IMR-90 (cell line): ENCODE results near the gene NET1. TPM values are rescaled to one million over a fixed set of nuclear protein-coding genes. Genes with fewer than 3 reads are reported as not detected.

ENCODE experiments used
- ATAC-seq: fragments of 200-7000 bp; cut with Tn5 transposase; 2 replicates; pipeline ENCODE4 v1.9.1; 2020; ENCODE audit warnings: low read depth, mild to moderate bottlenecking, moderate library complexity
- BruUV-seq: library from RNA; stranded (reverse); fragments of 400-500 nt; replicated peaks from 2 replicates; lab custom pipeline; 2021; lab: Mats Ljungman, UMichigan
- CTCF ChIA-PET: fragments of 300-600 bp; formaldehyde crosslinking; extraction: SDS; loops from one replicate; lab custom pipeline; 2021; ENCODE audit warnings: antibody characterized with exemption; lab: Yijun Ruan, JAX
- POLR2A ChIA-PET: fragments of 300-600 bp; sonication (Branson Sonifier 250); formaldehyde crosslinking; loops from one replicate; lab custom pipeline; 2022; ENCODE audit warnings: antibody characterized with exemption; ENCODE audit not compliant: unreplicated experiment; lab: Charles Lee
- DNase-seq: peaks from one replicate; pipeline ENCODE4 v3.0.0; 2013
- H2AFZ ChIP-seq: replicated peaks from 2 replicates; pipeline ENCODE3; 2013; ENCODE audit warnings: low read length, mild to moderate bottlenecking; ENCODE audit not compliant: poor library complexity
- H2AK5ac ChIP-seq: 2 replicates; pipeline ENCODE4 v1.6.1; 2013; ENCODE audit warnings: low read depth, low read length, inconsistent platforms
- H2AK9ac ChIP-seq: replicated peaks from 2 replicates; pipeline ENCODE3; 2013; ENCODE audit warnings: mild to moderate bottlenecking, low read depth, low read length, moderate library complexity; ENCODE audit not compliant: poor library complexity
- H2BK120ac ChIP-seq: 2 replicates; pipeline ENCODE4 v1.6.1; 2013; ENCODE audit warnings: low read depth, low read length, inconsistent platforms
- H2BK15ac ChIP-seq: 3 replicates; pipeline ENCODE4 v1.6.1; 2013; ENCODE audit warnings: low read depth, low read length, inconsistent platforms
- H2BK20ac ChIP-seq: 2 replicates; pipeline ENCODE4 v1.6.1; 2013; ENCODE audit warnings: low read depth, mild to moderate bottlenecking, inconsistent platforms, low read length, moderate library complexity
- H2BK5ac ChIP-seq: 2 replicates; pipeline ENCODE4 v1.6.1; 2013; ENCODE audit warnings: mild to moderate bottlenecking, low read depth, low read length, inconsistent platforms; ENCODE audit not compliant: poor library complexity, severe bottlenecking
- H3K14ac ChIP-seq: replicated peaks from 2 replicates; pipeline ENCODE4 v1.6.1; 2013; ENCODE audit warnings: low read depth, low read length, inconsistent platforms
- H3K18ac ChIP-seq: 2 replicates; pipeline ENCODE4 v1.6.1; 2013; ENCODE audit warnings: low read depth, low read length, control low read depth
- H3K23ac ChIP-seq: 2 replicates; pipeline ENCODE4 v1.6.1; 2013; ENCODE audit warnings: low read depth, low read length, inconsistent platforms
- H3K27ac ChIP-seq: 2 replicates; pipeline ENCODE4 v1.5.1; 2013; ENCODE audit warnings: mild to moderate bottlenecking, control low read depth, low read length; ENCODE audit not compliant: insufficient read depth
- H3K27me3 ChIP-seq: 2 replicates; pipeline ENCODE4 v1.6.1; 2013; ENCODE audit warnings: low read length; ENCODE audit not compliant: control insufficient read depth, insufficient read depth
- H3K36me3 ChIP-seq: 2 replicates; pipeline ENCODE4 v1.6.1; 2013; ENCODE audit warnings: low read length, mixed read lengths; ENCODE audit not compliant: control insufficient read depth, insufficient read depth
- H3K4ac ChIP-seq: 2 replicates; pipeline ENCODE4 v1.6.1; 2013; ENCODE audit warnings: low read depth, low read length, inconsistent platforms
- H3K4me1 ChIP-seq: 2 replicates; pipeline ENCODE4 v1.6.1; 2013; ENCODE audit warnings: low read length, mixed read lengths; ENCODE audit not compliant: control insufficient read depth, insufficient read depth
- H3K4me2 ChIP-seq: 2 replicates; pipeline ENCODE4 v1.6.1; 2013; ENCODE audit warnings: low read depth, mild to moderate bottlenecking, control low read depth, low read length, moderate library complexity
- H3K4me3 ChIP-seq: 2 replicates; pipeline ENCODE4 v1.5.1; 2013; ENCODE audit warnings: low read depth, mild to moderate bottlenecking, control low read depth, low read length, moderate library complexity; ENCODE audit not compliant: insufficient read depth
- H3K56ac ChIP-seq: 2 replicates; pipeline ENCODE4 v1.6.1; 2013; ENCODE audit warnings: low read length, inconsistent platforms; ENCODE audit not compliant: insufficient read depth; ENCODE audit errors: extremely low read depth
- H3K79me1 ChIP-seq, 2 experiments: 2 replicates each; pipeline ENCODE4 v1.6.1; 2013; ENCODE audit warnings: low read length in 2 of 2, inconsistent platforms in 1 of 2, low read depth in 1 of 2
- H3K9ac ChIP-seq: 2 replicates; pipeline ENCODE4 v1.6.1; 2013; ENCODE audit warnings: low read depth, low read length, control low read depth
- H3K9me1 ChIP-seq: 2 replicates; pipeline ENCODE4 v1.6.1; 2013; ENCODE audit warnings: low read length, inconsistent platforms; ENCODE audit not compliant: insufficient read depth
- H3K9me3 ChIP-seq: 2 replicates; pipeline ENCODE4 v1.6.1; 2013; ENCODE audit warnings: low read length; ENCODE audit not compliant: control insufficient read depth, insufficient read depth
- H4K20me1 ChIP-seq: 2 replicates; pipeline ENCODE4 v1.6.1; 2013; ENCODE audit warnings: low read length, inconsistent platforms; ENCODE audit not compliant: insufficient read depth
- H4K5ac ChIP-seq: 2 replicates; pipeline ENCODE4 v1.6.1; 2013; ENCODE audit warnings: mild to moderate bottlenecking, low read depth, low read length, control low read depth
- H4K8ac ChIP-seq, 2 experiments: 2 replicates each; pipeline ENCODE4 v1.6.1; 2013; ENCODE audit warnings: low read depth in 2 of 2, low read length in 2 of 2, control low read depth in 1 of 2, inconsistent platforms in 1 of 2
- H4K91ac ChIP-seq: 2 replicates; pipeline ENCODE4 v1.6.1; 2013; ENCODE audit warnings: low read depth, low read length, inconsistent platforms; ENCODE audit not compliant: insufficient read depth
- BHLHE40 ChIP-seq: fragments of 150-350 bp; IDR thresholded peaks from 2 replicates; pipeline ENCODE4 v1.6.1; 2016; ENCODE audit warnings: mild to moderate bottlenecking, low read depth, low read length
- CHD1 ChIP-seq: IDR thresholded peaks from 2 replicates; pipeline ENCODE4 v1.6.1; 2012; ENCODE audit warnings: low read depth, low read length, improper control_type of control experiment
- MAZ ChIP-seq: IDR thresholded peaks from 2 replicates; pipeline ENCODE4 v1.6.1; 2012; ENCODE audit warnings: low read depth, mild to moderate bottlenecking, low read length, improper control_type of control experiment, moderate library complexity, borderline replicate concordance
- MXI1 ChIP-seq: IDR thresholded peaks from 2 replicates; pipeline ENCODE4 v1.6.1; 2012; ENCODE audit warnings: low read depth, mild to moderate bottlenecking, low read length, moderate library complexity, borderline replicate concordance
- NFE2L2 ChIP-seq: fragments of 150-350 bp; IDR thresholded peaks from 2 replicates; pipeline ENCODE4 v1.6.1; 2016; ENCODE audit warnings: low read depth, mild to moderate bottlenecking, low read length
- POLR2A ChIP-seq: IDR thresholded peaks from 2 replicates; pipeline ENCODE4 v1.6.1; 2012; ENCODE audit warnings: mild to moderate bottlenecking, low read depth, low read length
- RAD21 ChIP-seq: IDR thresholded peaks from 2 replicates; pipeline ENCODE4 v1.6.1; 2012; ENCODE audit warnings: low read length, improper control_type of control experiment
- RCOR1 ChIP-seq: IDR thresholded peaks from 2 replicates; pipeline ENCODE4 v1.6.1; 2012; ENCODE audit warnings: mild to moderate bottlenecking, low read length, improper control_type of control experiment; ENCODE audit not compliant: insufficient replicate concordance
- WGBS, 2 experiments: methylation state at CpG; one replicate each; pipeline versions ENCODE4 v1.1.5 to v1.1.7; 2013; ENCODE audit warnings: missing lambda C conversion rate in 2 of 2; ENCODE audit not compliant: insufficient read length in 1 of 2; ENCODE audit errors: extremely low coverage in 2 of 2; 5-methylcytosine and 5-hydroxymethylcytosine counted together
- dilution Hi-C: fragments of 300-500 bp; cut with HindIII; formaldehyde crosslinking; loops from one replicate; pipeline ENCODE4 v1.14.3; 2018; ENCODE audit warnings: low sequenced_read_pairs; ENCODE audit not compliant: unreplicated experiment
- in situ Hi-C: fragments of 300-500 bp; cut with MboI; formaldehyde crosslinking; loops from 3 replicates; pipeline ENCODE4 v1.14.3; 2019; ENCODE audit warnings: low sequenced_read_pairs, inconsistent platforms, mixed read lengths
- intact Hi-C: fragments of 100-400 bp; cut with micrococcal nuclease; formaldehyde crosslinking; loops from 2 replicates; pipeline ENCODE4 v1.10.0; 2022
- polyA plus RNA-seq, 3 experiments: library from polyadenylated mRNA; depleted of rRNA; stranded (reverse); fragments of >200 nt; gene quantifications; 2 replicates each; pipeline ENCODE4 v1.2.3, GENCODE V29; 2012; ENCODE audit warnings: low replicate concordance in 1 of 3
- total RNA-seq: library from RNA; depleted of rRNA; stranded (reverse); fragments of >200 nt; gene quantifications from 2 replicates; pipeline ENCODE4 v1.2.3, GENCODE V29; 2012
- TF ChIP-seq, protein P1 (sequence below): fragments of 150-350 bp; IDR thresholded peaks from 2 replicates; pipeline ENCODE4 v1.6.1; 2017; ENCODE audit warnings: mild to moderate bottlenecking, antibody characterized with exemption, low read length, low read depth
- TF ChIP-seq, protein P2 (sequence below): fragments of 150-350 bp; IDR thresholded peaks from 2 replicates; pipeline ENCODE4 v1.6.1; 2016; ENCODE audit warnings: low read depth, mild to moderate bottlenecking, low read length, moderate library complexity, borderline replicate concordance

NET1 gene
- total and polyA plus RNA-seq, 2 of the 4 experiments (the other 2 are of a cell fraction): 20.0 to 54.7 TPM

DNA sequence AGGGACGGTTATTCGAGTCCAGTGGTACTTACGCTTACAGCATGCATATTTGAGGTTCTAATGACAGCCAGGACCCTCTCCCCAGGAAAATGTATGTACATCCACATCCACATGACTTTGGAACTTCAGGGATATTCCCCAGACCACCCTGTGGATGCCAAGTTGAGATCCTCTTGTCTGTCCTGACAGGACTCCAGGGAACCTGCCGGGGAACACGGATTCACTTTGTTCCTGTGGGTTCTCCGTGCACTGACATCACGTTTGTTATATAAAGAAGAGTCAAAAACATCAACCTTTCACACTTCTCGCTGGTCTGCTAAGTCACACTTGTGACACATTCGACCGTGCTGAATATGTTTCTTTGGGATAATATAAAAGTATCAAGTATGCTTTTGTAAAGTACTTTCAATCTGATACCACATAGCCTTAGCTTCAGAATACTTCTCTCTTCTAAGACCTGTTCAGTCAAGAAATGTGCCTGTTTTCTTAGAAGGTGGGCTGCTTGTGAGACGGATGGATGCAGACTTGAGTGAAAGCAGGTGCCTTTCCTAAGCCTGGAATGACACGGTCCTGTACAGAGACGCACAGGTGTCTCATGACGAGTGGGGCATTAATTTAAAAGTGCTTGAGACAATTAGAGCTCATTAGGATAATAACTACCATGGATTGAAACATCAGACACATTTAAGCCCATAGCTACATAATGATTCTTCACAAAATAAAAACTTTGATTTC lies 48.3 kb downstream of the NET1 start:
- H2BK20ac ChIP-seq: no peak overlapping the region
- H4K8ac ChIP-seq: no peak overlapping the region
- no peak overlapping the region for H2BK5ac ChIP-seq
- H2BK120ac ChIP-seq: no peak overlapping the region
- H2BK15ac ChIP-seq: no peak overlapping the region
- no peak overlapping the region for H3K23ac ChIP-seq
- TF ChIP-seq POLR2A (no peak), MXI1 (no peak), CHD1 (no peak), RAD21 (no peak), NFE2L2 (no peak), RCOR1 (no peak), MAZ (no peak), BHLHE40 (no peak)
- TF ChIP-seq, protein P1, sequence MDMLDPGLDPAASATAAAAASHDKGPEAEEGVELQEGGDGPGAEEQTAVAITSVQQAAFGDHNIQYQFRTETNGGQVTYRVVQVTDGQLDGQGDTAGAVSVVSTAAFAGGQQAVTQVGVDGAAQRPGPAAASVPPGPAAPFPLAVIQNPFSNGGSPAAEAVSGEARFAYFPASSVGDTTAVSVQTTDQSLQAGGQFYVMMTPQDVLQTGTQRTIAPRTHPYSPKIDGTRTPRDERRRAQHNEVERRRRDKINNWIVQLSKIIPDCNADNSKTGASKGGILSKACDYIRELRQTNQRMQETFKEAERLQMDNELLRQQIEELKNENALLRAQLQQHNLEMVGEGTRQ: no peak
- TF ChIP-seq, protein P2, sequence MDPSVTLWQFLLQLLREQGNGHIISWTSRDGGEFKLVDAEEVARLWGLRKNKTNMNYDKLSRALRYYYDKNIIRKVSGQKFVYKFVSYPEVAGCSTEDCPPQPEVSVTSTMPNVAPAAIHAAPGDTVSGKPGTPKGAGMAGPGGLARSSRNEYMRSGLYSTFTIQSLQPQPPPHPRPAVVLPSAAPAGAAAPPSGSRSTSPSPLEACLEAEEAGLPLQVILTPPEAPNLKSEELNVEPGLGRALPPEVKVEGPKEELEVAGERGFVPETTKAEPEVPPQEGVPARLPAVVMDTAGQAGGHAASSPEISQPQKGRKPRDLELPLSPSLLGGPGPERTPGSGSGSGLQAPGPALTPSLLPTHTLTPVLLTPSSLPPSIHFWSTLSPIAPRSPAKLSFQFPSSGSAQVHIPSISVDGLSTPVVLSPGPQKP: no peak
- ChIA-PET CTCF (interaction anchor here (1.2 to 1.4 kb wide), 2 partner anchors 162 to 163 kb away, joined by 3 to 4 read pairs; no protein-coding TSS in a partner anchor), POLR2A (no interaction called here)
- no peak overlapping the region for H3K56ac ChIP-seq
- H3K4me1 ChIP-seq: peaks cover 10% of the 10 kb centered on the region
- in situ Hi-C loops: loop anchor here (25.0 kb wide), 1 partner anchor 402 kb away; no protein-coding TSS in a partner anchor
- BruUV-seq: no TSS peak
- peaks cover 5 to 7% of the 10 kb centered on the region in 2 experiments; a peak in 2 of 4 replicates for H3K79me1 ChIP-seq
- peaks cover 12% of the 10 kb centered on the region for H3K36me3 ChIP-seq
- H3K4ac ChIP-seq: no peak overlapping the region
- no peak overlapping the region for H3K4me3 ChIP-seq
- no peak overlapping the region for H3K27ac ChIP-seq
- no peaks in the 10 kb centered on the region for H3K9me3 ChIP-seq
- H4K91ac ChIP-seq: no peak overlapping the region
- 100% methylated on average over 2 of the region's 14 CpGs; no CpG with 5 or more reads in 1 of the 2 experiments for WGBS, 2 experiments
- H2AFZ ChIP-seq: no peak overlapping the region
- intact Hi-C loops: loop anchor here (5.0 kb wide), 1 partner anchor 77 kb away; no protein-coding TSS in a partner anchor
- no peak overlapping the region for H2AK9ac ChIP-seq
- H3K14ac ChIP-seq: no peak overlapping the region
- dilution Hi-C loops: no loop called here
- no peaks in the 10 kb centered on the region for H3K27me3 ChIP-seq
- DNase-seq (no peak), ATAC-seq (no peak)
- H4K20me1 ChIP-seq: no peaks in the 10 kb centered on the region
- no peak overlapping the region for H3K18ac ChIP-seq
- H3K4me2 ChIP-seq: no peak overlapping the region
- H3K9ac ChIP-seq: no peak overlapping the region
- peaks cover 5% of the 10 kb centered on the region for H3K9me1 ChIP-seq
- no peak overlapping the region for H4K5ac ChIP-seq
- H2AK5ac ChIP-seq: no peak overlapping the region
